Endothelial cell of umbilical vein (primary cell): Measurements from ENCODE around the gene CES1. TPM values are rescaled to one million over a fixed set of nuclear protein-coding genes. Genes with fewer than 3 reads are reported as not detected.

ENCODE experiments used
- BruUV-seq: library from RNA; stranded (reverse); fragments of 400-500 nt; replicated peaks from 2 replicates; lab custom pipeline; 2021; lab: Mats Ljungman, UMichigan
- CTCF ChIA-PET: fragments of 300-600, 350-600 bp; sonication (Branson Sonifier 250); formaldehyde crosslinking; loops from one replicate; lab custom pipeline; 2021; ENCODE audit warnings: antibody characterized with exemption, inconsistent platforms; lab: Charles Lee
- POLR2A ChIA-PET: fragments of 300-600, 350-600 bp; sonication (Branson Sonifier 250); formaldehyde crosslinking; loops from one replicate; lab custom pipeline; 2021; ENCODE audit warnings: antibody characterized with exemption, inconsistent platforms; lab: Charles Lee
- DNase-seq: peaks from one replicate; pipeline ENCODE4 v3.0.0-alpha.2; 2011; ENCODE audit warnings: low read depth, low spot score
- FAIRE-seq: peaks from 2 replicates; lab custom pipeline; 2011; peaks lifted over from hg19 to GRCh38; lab: Jason Lieb, UNC
- H2AFZ ChIP-seq: 2 replicates; pipeline ENCODE4 v1.6.0; 2012; ENCODE audit warnings: low read depth, low read length, control low read depth, inconsistent platforms
- H3K27ac ChIP-seq: 2 replicates; pipeline ENCODE4 v1.5.1; 2011; ENCODE audit warnings: low read depth, mild to moderate bottlenecking, control low read depth, low read length, moderate library complexity; ENCODE audit not compliant: insufficient read depth
- H3K27me3 ChIP-seq, 2 experiments: 2 replicates each; pipeline versions ENCODE4 v1.6.0 to v1.6.1; 2011; ENCODE audit warnings: low read length in 2 of 2, mixed read lengths in 1 of 2; ENCODE audit not compliant: control insufficient read depth in 2 of 2, insufficient read depth in 2 of 2
- H3K36me3 ChIP-seq, 2 experiments: 2 replicates in 1 of 2; 3 replicates in 1 of 2; pipeline ENCODE4 v1.5.1; 2011; ENCODE audit warnings: low read length in 2 of 2, mild to moderate bottlenecking in 1 of 2, moderate library complexity in 1 of 2; ENCODE audit not compliant: control insufficient read depth in 2 of 2, insufficient read depth in 2 of 2; ENCODE audit errors: extremely low read depth in 1 of 2
- H3K4me1 ChIP-seq: 3 replicates; pipeline ENCODE4 v1.5.1; 2011; ENCODE audit warnings: mild to moderate bottlenecking, low read length; ENCODE audit not compliant: control insufficient read depth, insufficient read depth; ENCODE audit errors: extremely low read depth
- H3K4me2 ChIP-seq: 2 replicates; pipeline ENCODE4 v1.6.1; 2011; ENCODE audit warnings: low read length, control low read depth, mixed read lengths; ENCODE audit not compliant: insufficient read depth
- H3K4me3 ChIP-seq, 3 experiments: fragments of 200-600 bp in 1 of 3; sonication (generic), shearing (Covaris generic) in 1 of 3; replicated peaks in 1 of 3; 2 replicates each; pipeline ENCODE4 v1.5.1; 2011 to 2016; ENCODE audit warnings: control low read depth in 3 of 3, low read length in 3 of 3, mild to moderate bottlenecking in 2 of 3, inconsistent platforms in 1 of 3, low read depth in 1 of 3, moderate library complexity in 1 of 3; ENCODE audit not compliant: insufficient read depth in 1 of 3
- H3K79me2 ChIP-seq: 2 replicates; pipeline ENCODE4 v1.6.0; 2012; ENCODE audit warnings: low read length, inconsistent platforms; ENCODE audit not compliant: control insufficient read depth, insufficient read depth
- H3K9ac ChIP-seq: replicated peaks from 2 replicates; pipeline ENCODE3; 2011; ENCODE audit warnings: low read length, control low read depth; ENCODE audit not compliant: insufficient read depth; ENCODE audit errors: extremely low read depth
- H3K9me1 ChIP-seq: replicated peaks from 3 replicates; pipeline ENCODE4 v1.6.0; 2011; ENCODE audit warnings: mild to moderate bottlenecking, low read length; ENCODE audit not compliant: control insufficient read depth, insufficient read depth; ENCODE audit errors: extremely low read depth
- H3K9me3 ChIP-seq: replicated peaks from 2 replicates; pipeline ENCODE4 v1.5.1; 2012; ENCODE audit warnings: low read length, inconsistent platforms; ENCODE audit not compliant: control insufficient read depth, insufficient read depth
- H4K20me1 ChIP-seq: replicated peaks from 2 replicates; pipeline ENCODE3; 2011; ENCODE audit warnings: mild to moderate bottlenecking, low read length; ENCODE audit not compliant: control insufficient read depth, insufficient read depth; ENCODE audit errors: extremely low read depth
- EZH2 ChIP-seq: IDR thresholded peaks from 2 replicates; pipeline ENCODE4 v1.6.1; 2012; ENCODE audit warnings: borderline replicate concordance, low read depth, mild to moderate bottlenecking, moderate library complexity, low read length, inconsistent platforms; ENCODE audit not compliant: severe bottlenecking
- FOS ChIP-seq: IDR thresholded peaks from 2 replicates; pipeline ENCODE4 v1.6.1; 2011; ENCODE audit warnings: mild to moderate bottlenecking, low read length, moderate library complexity, borderline replicate concordance; ENCODE audit not compliant: insufficient read depth
- GATA2 ChIP-seq: IDR thresholded peaks from 2 replicates; pipeline ENCODE4 v1.7.0; 2011; ENCODE audit warnings: low read depth, mild to moderate bottlenecking, moderate library complexity, mixed read lengths, low read length; ENCODE audit not compliant: insufficient read length, insufficient read depth
- JUN ChIP-seq: IDR thresholded peaks from 2 replicates; pipeline ENCODE4 v1.6.1; 2011; ENCODE audit warnings: borderline replicate concordance, low read depth; ENCODE audit not compliant: insufficient read length, insufficient read depth
- MYC ChIP-seq: IDR thresholded peaks from one replicate; pipeline ENCODE4 v1.6.1; 2011; ENCODE audit warnings: mild to moderate bottlenecking, low read depth, low read length
- POLR2A ChIP-seq: IDR thresholded peaks from 2 replicates; pipeline ENCODE4 v1.6.1; 2012; ENCODE audit warnings: low read depth, mild to moderate bottlenecking, control low read depth, low read length
- POLR2AphosphoS5 ChIP-seq: IDR thresholded peaks from 2 replicates; pipeline ENCODE4 v1.6.1; 2012; ENCODE audit warnings: low read depth, mild to moderate bottlenecking, control low read depth, low read length, moderate library complexity; ENCODE audit not compliant: insufficient read depth
- dilution Hi-C: fragments of 300-500 bp; cut with MboI; formaldehyde crosslinking; loops from one replicate; pipeline ENCODE4 v1.15.0; 2019; ENCODE audit warnings: low sequenced_read_pairs; ENCODE audit not compliant: extremely low pct_ligation_motif_present
- intact Hi-C: fragments of 100-400 bp; cut with micrococcal nuclease; formaldehyde crosslinking; loops from one replicate; pipeline ENCODE4 v1.10.0; 2022
- polyA plus RNA-seq, 4 experiments: library from polyadenylated mRNA; depleted of rRNA in 3 of 4; stranded (reverse) in 3 of 4; unstranded in 1 of 4; fragments of >200 nt; gene quantifications; 2 replicates each; pipeline versions ENCODE4 v1.2.1 to v1.2.3, GENCODE V29; 2011 to 2012; ENCODE audit warnings: missing spikeins in 1 of 4
- total RNA-seq: library from RNA; stranded (reverse); gene quantifications from 2 replicates; pipeline ENCODE4 v1.2.3, GENCODE V29; 2021
- TF ChIP-seq, protein P1 (sequence below), 2 donors: IDR thresholded peaks; 1 replicate in 1 of 2; 2 replicates in 1 of 2; pipeline ENCODE4 v1.5.1; 2011; ENCODE audit warnings: low read length in 2 of 2, mild to moderate bottlenecking in 2 of 2, moderate library complexity in 2 of 2, control low read depth in 1 of 2, inconsistent platforms in 1 of 2, low read depth in 1 of 2; ENCODE audit not compliant: insufficient read depth in 1 of 2; ENCODE audit errors: extremely low read depth in 1 of 2
- TF ChIP-seq, protein P2 (sequence below): IDR thresholded peaks from 2 replicates; pipeline ENCODE4 v1.6.1; 2011; ENCODE audit not compliant: insufficient read depth, insufficient read length

Gene CES1
- total and polyA plus RNA-seq, 2 donors (not counting 3 experiments of a cell fraction or from before 2014, with no cell fraction given) = not detected

DNA sequence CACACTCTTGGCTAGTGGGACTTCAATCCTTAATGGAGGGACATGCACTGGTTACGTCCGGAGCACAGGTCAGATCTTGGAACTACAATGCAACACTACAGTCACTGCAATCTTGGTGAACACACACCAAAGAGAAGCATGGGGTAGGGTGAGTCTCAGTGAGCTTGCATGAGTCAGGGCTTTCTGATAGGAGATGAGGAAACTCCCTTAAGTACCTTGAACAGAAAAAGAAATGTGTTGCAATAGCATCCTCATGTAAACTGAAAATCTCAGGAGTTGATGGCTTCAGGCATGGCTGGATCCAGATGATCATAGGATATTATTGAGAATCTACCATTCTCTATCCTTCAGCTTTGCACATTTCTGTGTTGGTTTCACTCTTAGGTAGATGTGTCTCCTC, 54.1 kb downstream of the CES1 start:
- Histone ChIP-seq H3K36me3 (no peaks in the 10 kb centered on the region), H3K9ac (no peak overlapping the region), H4K20me1 (no peaks in the 10 kb centered on the region), H2AFZ (no peak overlapping the region), H3K79me2 (no peaks in the 10 kb centered on the region), H3K9me3 (no peaks in the 10 kb centered on the region), H3K4me2 (no peak overlapping the region), H3K4me1 (no peaks in the 10 kb centered on the region), H3K9me1 (no peaks in the 10 kb centered on the region), H3K27me3 (no peaks in the 10 kb centered on the region), H3K27ac (no peak overlapping the region), H3K4me3 (no peak overlapping the region)
- ChIA-PET CTCF (no interaction called here), POLR2A (no interaction called here)
- no TSS peak for BruUV-seq
- no peak for TF ChIP-seq POLR2AphosphoS5
- TF ChIP-seq GATA2 = no peak
- TF ChIP-seq, protein P1, sequence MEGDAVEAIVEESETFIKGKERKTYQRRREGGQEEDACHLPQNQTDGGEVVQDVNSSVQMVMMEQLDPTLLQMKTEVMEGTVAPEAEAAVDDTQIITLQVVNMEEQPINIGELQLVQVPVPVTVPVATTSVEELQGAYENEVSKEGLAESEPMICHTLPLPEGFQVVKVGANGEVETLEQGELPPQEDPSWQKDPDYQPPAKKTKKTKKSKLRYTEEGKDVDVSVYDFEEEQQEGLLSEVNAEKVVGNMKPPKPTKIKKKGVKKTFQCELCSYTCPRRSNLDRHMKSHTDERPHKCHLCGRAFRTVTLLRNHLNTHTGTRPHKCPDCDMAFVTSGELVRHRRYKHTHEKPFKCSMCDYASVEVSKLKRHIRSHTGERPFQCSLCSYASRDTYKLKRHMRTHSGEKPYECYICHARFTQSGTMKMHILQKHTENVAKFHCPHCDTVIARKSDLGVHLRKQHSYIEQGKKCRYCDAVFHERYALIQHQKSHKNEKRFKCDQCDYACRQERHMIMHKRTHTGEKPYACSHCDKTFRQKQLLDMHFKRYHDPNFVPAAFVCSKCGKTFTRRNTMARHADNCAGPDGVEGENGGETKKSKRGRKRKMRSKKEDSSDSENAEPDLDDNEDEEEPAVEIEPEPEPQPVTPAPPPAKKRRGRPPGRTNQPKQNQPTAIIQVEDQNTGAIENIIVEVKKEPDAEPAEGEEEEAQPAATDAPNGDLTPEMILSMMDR (IDR thresholded peaks at IDR 0.05; ENCODE audit: extremely low read depth in 1 of 2, insufficient read depth in 1 of 2, low read depth in 1 of 2, low read length in 2 of 2) = no peak
- TF ChIP-seq, protein P2, sequence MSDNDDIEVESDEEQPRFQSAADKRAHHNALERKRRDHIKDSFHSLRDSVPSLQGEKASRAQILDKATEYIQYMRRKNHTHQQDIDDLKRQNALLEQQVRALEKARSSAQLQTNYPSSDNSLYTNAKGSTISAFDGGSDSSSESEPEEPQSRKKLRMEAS = no peak
- no peak for TF ChIP-seq EZH2
- no peak for TF ChIP-seq JUN
- no peak for TF ChIP-seq MYC
- no peak for TF ChIP-seq POLR2A
- TF ChIP-seq FOS = no peak
- intact Hi-C loops = no loop called here
- FAIRE-seq (no peak), DNase-seq (no peak)
- dilution Hi-C loops = no loop called here
